Ascending aorta (tissue), 2 donors: ENCODE results near the gene FKBP3. TPM values are rescaled to one million over a fixed set of nuclear protein-coding genes. Genes with fewer than 3 reads are reported as not detected.

Experiments
- DNase-seq, 2 donors: peaks; one replicate each; pipeline ENCODE4 v3.0.0-alpha.2; 2019; ENCODE audit warnings: low spot score in 2 of 2
- H3K27ac ChIP-seq, 2 donors: fragments of 200-600 bp; sonication (generic); one replicate each; pipeline ENCODE4 v1.5.1; 2016 to 2017; ENCODE audit warnings: mild to moderate bottlenecking in 1 of 2
- H3K27me3 ChIP-seq: fragments of 200-600 bp; sonication (generic); one replicate; pipeline ENCODE4 v1.5.1; 2017
- H3K36me3 ChIP-seq, 2 donors: fragments of 200-600 bp; sonication (generic); one replicate each; pipeline ENCODE4 v1.5.1; 2016
- H3K4me1 ChIP-seq, 2 donors: fragments of 200-600 bp; sonication (generic); one replicate each; pipeline ENCODE4 v1.5.1; 2016 to 2017; ENCODE audit warnings: mild to moderate bottlenecking in 1 of 2
- H3K4me3 ChIP-seq, 2 donors: fragments of 200-600 bp; sonication (generic); one replicate each; pipeline ENCODE4 v1.5.1; 2016 to 2017; ENCODE audit warnings: mild to moderate bottlenecking in 1 of 2
- H3K9me3 ChIP-seq, 2 donors: fragments of 200-600 bp; sonication (generic); one replicate each; pipeline ENCODE4 v1.5.1; 2016
- intact Hi-C: fragments of 100-400 bp; cut with DNase I; formaldehyde crosslinking; loops from one replicate; pipeline ENCODE4 v1.15.1; 2023
- total RNA-seq: library from RNA; depleted of rRNA; stranded (reverse); fragments of >200 nt; gene quantifications from one replicate; pipeline ENCODE4 v1.1.0, GENCODE V29; 2016
- TF ChIP-seq, protein P1 (sequence below), 3 experiments: fragments of 200-600 bp in 2 of 3; fragments of 450-650 bp in 1 of 3; sonication (generic) in 2 of 3; IDR thresholded peaks; one replicate each; pipeline ENCODE4 v1.5.1; 2016 to 2019; ENCODE audit warnings: antibody characterized with exemption in 3 of 3, mild to moderate bottlenecking in 1 of 3, moderate library complexity in 1 of 3

FKBP3 gene
- total RNA-seq, result 8.8 TPM

DNA sequence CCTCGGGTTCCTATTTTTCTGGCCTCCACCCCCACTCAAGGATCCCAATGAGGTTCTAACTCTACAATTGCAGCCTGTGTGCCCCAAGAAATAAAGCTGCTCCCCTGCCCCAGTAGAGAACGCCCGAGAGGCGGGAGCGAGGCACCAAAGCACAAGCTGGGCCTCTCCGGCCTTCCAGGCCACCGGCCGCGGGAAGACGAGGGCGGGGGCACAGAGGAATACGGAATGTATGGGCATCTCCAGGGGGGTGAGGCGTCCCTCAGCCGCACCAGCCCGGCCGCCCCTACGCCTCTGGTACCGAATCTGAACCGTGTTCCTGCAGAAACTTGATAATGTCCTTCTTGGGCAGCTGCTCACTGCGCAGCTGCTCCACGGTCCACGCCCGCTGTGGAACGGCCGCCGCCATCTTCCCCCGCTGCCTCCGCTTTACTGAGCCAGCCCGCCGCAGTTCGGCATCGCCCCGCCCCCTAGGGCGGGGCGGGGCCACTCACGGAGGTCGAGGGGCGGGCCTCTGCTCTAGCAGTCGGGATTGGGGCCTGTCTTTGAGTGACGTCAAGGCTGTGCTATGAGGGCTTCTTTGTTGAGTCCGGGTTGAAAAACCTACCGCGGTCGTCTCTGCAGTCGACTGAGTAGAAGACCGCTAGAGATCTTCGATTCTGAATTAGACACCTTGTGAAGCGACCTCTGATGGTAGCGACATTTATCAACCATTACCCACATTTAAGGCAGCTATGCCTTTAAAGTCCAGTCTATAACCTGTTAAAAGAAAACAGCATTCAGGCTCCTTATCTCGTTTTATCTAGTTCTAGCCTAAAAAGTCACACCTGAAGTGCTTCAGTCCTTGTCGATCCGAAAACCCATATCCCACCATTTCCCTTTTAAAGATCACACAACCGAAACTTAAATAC lies at the start of gene FKBP3:
Gene FKBP3, minus strand, starts transcription at position 431 of the 908 bp plus-strand sequence. Its CDS starts 25 bp downstream, at position 406.
- no peaks in the 10 kb centered on the region for H3K27me3 ChIP-seq
- TF ChIP-seq, protein P1, sequence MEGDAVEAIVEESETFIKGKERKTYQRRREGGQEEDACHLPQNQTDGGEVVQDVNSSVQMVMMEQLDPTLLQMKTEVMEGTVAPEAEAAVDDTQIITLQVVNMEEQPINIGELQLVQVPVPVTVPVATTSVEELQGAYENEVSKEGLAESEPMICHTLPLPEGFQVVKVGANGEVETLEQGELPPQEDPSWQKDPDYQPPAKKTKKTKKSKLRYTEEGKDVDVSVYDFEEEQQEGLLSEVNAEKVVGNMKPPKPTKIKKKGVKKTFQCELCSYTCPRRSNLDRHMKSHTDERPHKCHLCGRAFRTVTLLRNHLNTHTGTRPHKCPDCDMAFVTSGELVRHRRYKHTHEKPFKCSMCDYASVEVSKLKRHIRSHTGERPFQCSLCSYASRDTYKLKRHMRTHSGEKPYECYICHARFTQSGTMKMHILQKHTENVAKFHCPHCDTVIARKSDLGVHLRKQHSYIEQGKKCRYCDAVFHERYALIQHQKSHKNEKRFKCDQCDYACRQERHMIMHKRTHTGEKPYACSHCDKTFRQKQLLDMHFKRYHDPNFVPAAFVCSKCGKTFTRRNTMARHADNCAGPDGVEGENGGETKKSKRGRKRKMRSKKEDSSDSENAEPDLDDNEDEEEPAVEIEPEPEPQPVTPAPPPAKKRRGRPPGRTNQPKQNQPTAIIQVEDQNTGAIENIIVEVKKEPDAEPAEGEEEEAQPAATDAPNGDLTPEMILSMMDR (IDR thresholded peaks at IDR 0.05), result no peak
- H3K4me1 ChIP-seq, result peaks cover 2 to 23% of the 10 kb centered on the region in 2 donors
- intact Hi-C loops, result loop anchor here (1.0 to 2.0 kb wide), 4 partner anchors 50 to 237 kb away; partner anchors contain the start of genes MIS18BP1, PRPF39 and TOGARAM1
- H3K9me3 ChIP-seq, result no peaks in the 10 kb centered on the region
- peak within 1 kb of the TSS; percentile 72 to 77 for H3K4me3 ChIP-seq
- peak; percentile 91 to 98 for DNase-seq
- H3K27ac ChIP-seq, result peak within 1 kb of the TSS; percentile 78 to 91
- H3K36me3 ChIP-seq, result no peaks in the 10 kb centered on the region

DNA sequence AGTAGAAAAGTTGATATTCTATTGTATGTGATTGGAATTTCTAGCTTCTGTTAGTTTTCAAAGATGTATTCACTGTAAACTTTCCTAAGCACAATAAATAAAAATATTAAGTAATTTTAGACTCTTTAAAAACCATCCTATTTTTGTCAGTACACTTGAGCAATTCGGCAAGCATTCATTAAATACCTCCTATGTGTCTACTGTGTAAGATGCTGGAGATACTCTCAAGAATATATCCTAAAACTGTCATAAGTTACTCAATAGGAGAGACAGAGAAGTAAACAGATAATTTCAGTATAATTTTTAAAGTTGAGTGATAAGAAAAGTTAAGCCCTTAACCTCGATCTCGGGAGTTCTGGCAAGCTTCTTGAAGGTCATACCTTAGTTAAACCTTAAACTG lies 47.5 kb upstream of the FKBP3 start:
- TF ChIP-seq, protein P1 (IDR thresholded peaks at IDR 0.05), result no peak
- no peaks in the 10 kb centered on the region for H3K36me3 ChIP-seq
- no peaks in the 10 kb centered on the region for H3K9me3 ChIP-seq
- intact Hi-C loops, result no loop called here
- H3K4me3 ChIP-seq, result no peak overlapping the region
- H3K4me1 ChIP-seq, result no peaks in the 10 kb centered on the region
- no peak for DNase-seq
- no peak overlapping the region for H3K27ac ChIP-seq
- no peaks in the 10 kb centered on the region for H3K27me3 ChIP-seq

- Histone ChIP-seq H3K9me3 (no peaks in the 10 kb centered on the region), H3K36me3 (no peaks in the 10 kb centered on the region), H3K4me3 (no peak overlapping the region), H3K27me3 (no peaks in the 10 kb centered on the region), H3K27ac (no peak overlapping the region), H3K4me1 (no peaks in the 10 kb centered on the region)
- intact Hi-C loops, result no loop called here
- no peak for DNase-seq
- TF ChIP-seq, protein P1 (IDR thresholded peaks at IDR 0.05), result no peak
Observed at GRCh38 chr14:45181329-45181728, 47.0 kb upstream of the FKBP3 start.

DNA sequence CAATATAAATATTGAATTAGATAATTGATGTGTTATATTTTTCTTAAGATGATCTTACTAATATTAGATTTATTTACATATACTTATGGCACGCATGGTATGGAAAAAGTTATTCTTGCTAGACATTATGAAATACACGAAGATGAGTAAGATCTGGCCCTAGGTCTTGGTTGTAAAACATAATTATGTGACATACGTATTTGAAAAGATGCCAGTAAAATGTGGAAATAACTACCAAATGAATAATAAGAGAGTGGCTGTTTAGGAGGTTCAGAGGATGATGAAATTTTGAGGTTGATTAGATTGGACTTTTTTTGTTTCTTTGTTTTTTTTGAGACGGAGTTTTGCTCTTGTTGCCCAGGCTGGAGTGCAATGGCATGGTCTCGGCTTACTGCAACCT lies 42.8 kb upstream of the FKBP3 start:
- Histone ChIP-seq H3K4me3 (no peak overlapping the region), H3K27me3 (no peaks in the 10 kb centered on the region), H3K9me3 (no peaks in the 10 kb centered on the region), H3K4me1 (no peaks in the 10 kb centered on the region), H3K27ac (no peak overlapping the region), H3K36me3 (no peaks in the 10 kb centered on the region)
- intact Hi-C loops, result no loop called here
- DNase-seq, result no peak
- TF ChIP-seq, protein P1 (IDR thresholded peaks at IDR 0.05), result no peak

- TF ChIP-seq, protein P1 (IDR thresholded peaks at IDR 0.05), result no peak
- Histone ChIP-seq H3K36me3 (peaks cover 10 to 11% of the 10 kb centered on the region in 2 donors), H3K27ac (no peak overlapping the region), H3K27me3 (no peaks in the 10 kb centered on the region), H3K4me3 (no peak overlapping the region), H3K4me1 (no peaks in the 10 kb centered on the region), H3K9me3 (no peaks in the 10 kb centered on the region)
- intact Hi-C loops, result no loop called here
- DNase-seq, result no peak
Observed at GRCh38 chr14:45169906-45170305, 35.6 kb upstream of the FKBP3 start.
